ENCODE measurements around the gene ZC3H18. TPM values are rescaled to one million over a fixed set of nuclear protein-coding genes. Genes with fewer than 3 reads are reported as not detected.
A peak's percentile ranks its signal among the peaks of the same experiment; 100 is the strongest.

Gene ZC3H18
- total and polyA plus RNA-seq, 10 of the 15 experiments (the other 5 are each of a cell fraction or from before 2014, with no cell fraction given), result 1.0 to 58.3 (median 22.4) TPM

- TF ChIP-seq, protein P1, sequence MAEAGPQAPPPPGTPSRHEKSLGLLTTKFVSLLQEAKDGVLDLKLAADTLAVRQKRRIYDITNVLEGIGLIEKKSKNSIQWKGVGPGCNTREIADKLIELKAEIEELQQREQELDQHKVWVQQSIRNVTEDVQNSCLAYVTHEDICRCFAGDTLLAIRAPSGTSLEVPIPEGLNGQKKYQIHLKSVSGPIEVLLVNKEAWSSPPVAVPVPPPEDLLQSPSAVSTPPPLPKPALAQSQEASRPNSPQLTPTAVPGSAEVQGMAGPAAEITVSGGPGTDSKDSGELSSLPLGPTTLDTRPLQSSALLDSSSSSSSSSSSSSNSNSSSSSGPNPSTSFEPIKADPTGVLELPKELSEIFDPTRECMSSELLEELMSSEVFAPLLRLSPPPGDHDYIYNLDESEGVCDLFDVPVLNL (IDR thresholded peaks at IDR 0.05; ENCODE audit: low read depth, low read length), result 0 out of 2 replicates have a peak, but pooled peaks have one; percentile 9
- TF ChIP-seq, protein P2, sequence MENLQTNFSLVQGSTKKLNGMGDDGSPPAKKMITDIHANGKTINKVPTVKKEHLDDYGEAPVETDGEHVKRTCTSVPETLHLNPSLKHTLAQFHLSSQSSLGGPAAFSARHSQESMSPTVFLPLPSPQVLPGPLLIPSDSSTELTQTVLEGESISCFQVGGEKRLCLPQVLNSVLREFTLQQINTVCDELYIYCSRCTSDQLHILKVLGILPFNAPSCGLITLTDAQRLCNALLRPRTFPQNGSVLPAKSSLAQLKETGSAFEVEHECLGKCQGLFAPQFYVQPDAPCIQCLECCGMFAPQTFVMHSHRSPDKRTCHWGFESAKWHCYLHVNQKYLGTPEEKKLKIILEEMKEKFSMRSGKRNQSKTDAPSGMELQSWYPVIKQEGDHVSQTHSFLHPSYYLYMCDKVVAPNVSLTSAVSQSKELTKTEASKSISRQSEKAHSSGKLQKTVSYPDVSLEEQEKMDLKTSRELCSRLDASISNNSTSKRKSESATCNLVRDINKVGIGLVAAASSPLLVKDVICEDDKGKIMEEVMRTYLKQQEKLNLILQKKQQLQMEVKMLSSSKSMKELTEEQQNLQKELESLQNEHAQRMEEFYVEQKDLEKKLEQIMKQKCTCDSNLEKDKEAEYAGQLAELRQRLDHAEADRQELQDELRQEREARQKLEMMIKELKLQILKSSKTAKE (IDR thresholded peaks at IDR 0.05; ENCODE audit: low read depth, poor library complexity, severe bottlenecking), result no peak
- TF ChIP-seq POLR2AphosphoS2 (IDR thresholded peaks at IDR 0.05; ENCODE audit: low read depth, low read length) (peak; percentile 85), NR2F1 (conservative IDR thresholded peaks at IDR 0.05) (0 out of 2 replicates have a peak, but pooled peaks have one; percentile 8), YY1 (IDR thresholded peaks at IDR 0.05; ENCODE audit: low read depth, low read length) (peak; percentile 69)
- TF ChIP-seq, protein P3, sequence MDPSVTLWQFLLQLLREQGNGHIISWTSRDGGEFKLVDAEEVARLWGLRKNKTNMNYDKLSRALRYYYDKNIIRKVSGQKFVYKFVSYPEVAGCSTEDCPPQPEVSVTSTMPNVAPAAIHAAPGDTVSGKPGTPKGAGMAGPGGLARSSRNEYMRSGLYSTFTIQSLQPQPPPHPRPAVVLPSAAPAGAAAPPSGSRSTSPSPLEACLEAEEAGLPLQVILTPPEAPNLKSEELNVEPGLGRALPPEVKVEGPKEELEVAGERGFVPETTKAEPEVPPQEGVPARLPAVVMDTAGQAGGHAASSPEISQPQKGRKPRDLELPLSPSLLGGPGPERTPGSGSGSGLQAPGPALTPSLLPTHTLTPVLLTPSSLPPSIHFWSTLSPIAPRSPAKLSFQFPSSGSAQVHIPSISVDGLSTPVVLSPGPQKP (IDR thresholded peaks at IDR 0.05; ENCODE audit: low read depth, low read length), result no peak
Observed at GRCh38 chr16:88650749-88651275, 80.6 kb downstream of the ZC3H18 start, which contains the start of gene CYBA (continued).

Data from GM12878 (cell line).